Neural progenitor cell (in vitro differentiated cells): ENCODE measurements around the gene AP1AR. TPM values are rescaled to one million over a fixed set of nuclear protein-coding genes. Genes with fewer than 3 reads are reported as not detected.
"Not testable (repeated sequence)": the region's sequence is repeated elsewhere in the genome, so short reads cannot be mapped to it uniquely, and the experiment has no call there.

Source experiments
- DNase-seq: peaks from one replicate; pipeline ENCODE4 v3.0.0-alpha.2; 2016; ENCODE audit warnings: low spot score
- H2AFZ ChIP-seq: fragments of 200-600 bp; sonication (generic); replicated peaks from 2 replicates; pipeline ENCODE4 v1.6.1; 2016; ENCODE audit warnings: antibody characterized with exemption
- H3F3A ChIP-seq: fragments of 200-600 bp; sonication (generic); 2 replicates; pipeline ENCODE4 v1.6.1; 2016; ENCODE audit warnings: antibody characterized with exemption, low read depth
- H3K27ac ChIP-seq: fragments of 200-600 bp; sonication (generic); 2 replicates; pipeline ENCODE4 v1.5.1; 2016; ENCODE audit warnings: mild to moderate bottlenecking
- H3K27me3 ChIP-seq: fragments of 200-600 bp; sonication (generic); 2 replicates; pipeline ENCODE4 v1.6.1; 2016; ENCODE audit warnings: mild to moderate bottlenecking, moderate library complexity
- H3K36me3 ChIP-seq: fragments of 200-600 bp; sonication (generic); 2 replicates; pipeline ENCODE4 v1.5.1; 2016
- H3K4me1 ChIP-seq: fragments of 200-600 bp; sonication (generic); 2 replicates; pipeline ENCODE4 v1.6.1; 2016; ENCODE audit warnings: mixed run types
- H3K4me2 ChIP-seq: fragments of 200-600 bp; sonication (generic); 2 replicates; pipeline ENCODE4 v1.6.1; 2016
- H3K4me3 ChIP-seq: fragments of 200-600 bp; sonication (generic); 2 replicates; pipeline ENCODE4 v1.5.1; 2016
- H3K79me2 ChIP-seq: fragments of 200-600 bp; sonication (generic); 2 replicates; pipeline ENCODE4 v1.6.1; 2016; ENCODE audit warnings: low read depth
- H3K9ac ChIP-seq: fragments of 200-600 bp; sonication (generic); 2 replicates; pipeline ENCODE4 v1.6.1; 2016
- H3K9me3 ChIP-seq: fragments of 200-600 bp; sonication (generic); 2 replicates; pipeline ENCODE4 v1.5.1; 2016; ENCODE audit warnings: low read depth
- H4K20me1 ChIP-seq: fragments of 200-600 bp; sonication (generic); 2 replicates; pipeline ENCODE4 v1.6.1; 2016; ENCODE audit warnings: low read depth
- H3K27ac Mint-ChIP-seq: 3 replicates; pipeline ENCODE4 v1.8.0; 2021; ENCODE audit warnings: mixed read lengths
- H3K27me3 Mint-ChIP-seq: 2 replicates; pipeline ENCODE4 v1.8.0; 2022; ENCODE audit warnings: low read depth, mild to moderate bottlenecking, inconsistent platforms, moderate library complexity, mixed read lengths; ENCODE audit not compliant: insufficient read depth
- H3K36me3 Mint-ChIP-seq: 3 replicates; pipeline ENCODE4 v1.8.0; 2021; ENCODE audit warnings: mixed read lengths
- H3K4me1 Mint-ChIP-seq: 3 replicates; pipeline ENCODE4 v1.8.0; 2021; ENCODE audit warnings: mixed read lengths
- H3K4me3 Mint-ChIP-seq: 3 replicates; pipeline ENCODE4 v1.8.0; 2021; ENCODE audit warnings: mild to moderate bottlenecking, moderate library complexity, mixed read lengths
- H3K9me3 Mint-ChIP-seq: 3 replicates; pipeline ENCODE4 v1.8.0; 2020; ENCODE audit warnings: mixed read lengths
- CTCF ChIP-seq: fragments of 200-600 bp; sonication (generic); IDR thresholded peaks from 2 replicates; pipeline ENCODE4 v1.5.1; 2017; ENCODE audit warnings: antibody characterized with exemption, mild to moderate bottlenecking
- EZH2 ChIP-seq: fragments of 200-600 bp; sonication (generic); IDR thresholded peaks from 2 replicates; pipeline ENCODE4 v1.6.1; 2017; ENCODE audit warnings: antibody characterized with exemption, mild to moderate bottlenecking, moderate library complexity
- EZH2phosphoT487 ChIP-seq: fragments of 200-600 bp; sonication (generic); IDR thresholded peaks from 2 replicates; pipeline ENCODE4 v1.6.1; 2017; ENCODE audit warnings: antibody characterized with exemption
- total RNA-seq: library from RNA; depleted of rRNA; stranded (reverse); fragments of >200 nt; gene quantifications from 2 replicates; pipeline ENCODE4 v1.2.3, GENCODE V29; 2015; ENCODE audit warnings: low replicate concordance

The AP1AR gene
- total RNA-seq, 1 donor from 2014 or later, result 41.9 TPM

DNA sequence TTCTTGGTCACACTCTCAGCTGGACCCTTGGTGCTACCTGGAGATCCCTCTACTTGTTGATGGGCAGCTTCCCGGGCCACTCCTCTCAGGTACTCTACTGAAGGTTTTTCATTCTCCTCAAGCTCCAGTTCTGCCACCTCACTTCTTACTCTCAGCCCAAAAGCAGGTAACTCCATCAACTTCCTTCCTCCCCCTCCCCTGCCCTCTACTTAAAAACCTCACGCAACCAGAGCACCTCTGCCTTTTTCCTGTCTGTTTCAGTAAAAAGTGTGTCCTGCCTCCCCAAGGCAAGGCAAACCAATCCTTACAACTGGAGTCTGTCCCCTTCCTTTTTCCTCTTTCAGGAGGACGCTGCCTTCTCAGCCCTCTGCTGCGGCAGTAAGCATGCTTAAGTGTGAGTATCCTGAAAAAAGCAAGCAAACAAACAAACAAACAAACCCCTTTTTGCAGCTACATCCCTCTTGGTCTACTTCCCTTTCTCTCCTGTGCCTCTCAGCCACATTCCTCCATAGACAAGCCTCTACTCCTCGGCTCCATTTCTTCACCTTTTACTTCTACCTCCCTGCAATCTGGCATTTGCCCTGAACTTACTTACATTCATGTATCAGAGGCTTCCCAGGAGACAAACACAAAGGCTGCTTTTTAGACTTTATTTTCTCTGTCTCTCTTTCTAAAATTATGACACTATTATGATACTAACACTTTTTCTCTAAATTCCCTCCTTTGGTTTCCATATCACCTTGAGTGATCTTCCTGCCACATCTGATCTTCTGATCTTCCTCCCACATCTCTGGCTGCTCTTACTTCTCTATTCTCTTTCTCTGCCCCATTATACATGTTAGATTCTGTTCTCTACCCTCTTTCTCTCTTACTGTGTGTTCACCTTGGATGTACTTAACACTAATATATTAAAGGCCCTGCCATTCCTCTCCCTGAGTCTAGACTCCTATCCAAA, 71.0 kb downstream of the AP1AR start:
- TF ChIP-seq EZH2, result no peak
- no peak for TF ChIP-seq EZH2phosphoT487
- TF ChIP-seq CTCF, result no peak
- H3K27me3 Mint-ChIP-seq, result no peaks in the 10 kb centered on the region
- no peak for DNase-seq

DNA sequence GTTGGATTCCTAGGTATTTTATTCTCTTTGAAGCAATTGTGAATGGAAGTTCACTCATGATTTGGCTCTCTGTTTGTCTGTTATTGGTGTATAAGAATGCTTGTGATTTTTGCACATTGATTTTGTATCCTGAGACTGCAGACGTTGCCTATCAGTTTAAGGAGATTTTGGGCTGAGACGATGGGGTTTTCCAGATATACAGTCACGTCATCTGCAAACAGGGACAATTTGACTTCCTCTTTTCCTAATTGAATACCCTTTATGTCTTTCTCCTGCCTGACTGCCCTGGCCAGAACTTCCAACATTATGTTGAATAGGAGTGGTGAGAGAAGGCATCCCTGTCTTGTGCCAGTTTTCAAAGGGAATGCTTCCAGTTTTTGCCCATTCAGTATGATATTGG, 73.9 kb downstream of the AP1AR start:
- not testable (repeated sequence) for H3K36me3 ChIP-seq, H3K4me3 ChIP-seq, DNase-seq, H3K27me3 ChIP-seq, H4K20me1 ChIP-seq, H3K27ac ChIP-seq, H3K4me2 ChIP-seq, H3K9me3 ChIP-seq, H3F3A ChIP-seq, H3K9me3 Mint-ChIP-seq, H3K4me3 Mint-ChIP-seq, H2AFZ ChIP-seq, H3K36me3 Mint-ChIP-seq, H3K79me2 ChIP-seq, H3K27ac Mint-ChIP-seq, H3K9ac ChIP-seq, H3K27me3 Mint-ChIP-seq
- peaks cover 11% of the 10 kb centered on the region for H3K4me1 Mint-ChIP-seq
- peaks cover 17% of the 10 kb centered on the region for H3K4me1 ChIP-seq

More for the DNA sequence above, 71.0 kb downstream of the AP1AR start:
- no peaks in the 10 kb centered on the region for H3K4me1 ChIP-seq
- Mint-ChIP-seq H3K36me3 (no peaks in the 10 kb centered on the region), H3K9me3 (peaks cover 4% of the 10 kb centered on the region), H3K4me3 (no peak overlapping the region), H3K4me1 (no peaks in the 10 kb centered on the region), H3K27ac (no peak overlapping the region)
- no peak overlapping the region for H3K4me3 ChIP-seq
- no peaks in the 10 kb centered on the region for H3F3A ChIP-seq
- H3K9ac ChIP-seq, result no peak overlapping the region
- no peaks in the 10 kb centered on the region for H3K9me3 ChIP-seq
- H3K27me3 ChIP-seq, result no peaks in the 10 kb centered on the region
- no peak overlapping the region for H3K4me2 ChIP-seq
- no peaks in the 10 kb centered on the region for H3K79me2 ChIP-seq
- H3K27ac ChIP-seq, result no peak overlapping the region
- H4K20me1 ChIP-seq, result no peaks in the 10 kb centered on the region
- H3K36me3 ChIP-seq, result no peaks in the 10 kb centered on the region
- H2AFZ ChIP-seq, result peak overlapping the region; percentile 89

DNA sequence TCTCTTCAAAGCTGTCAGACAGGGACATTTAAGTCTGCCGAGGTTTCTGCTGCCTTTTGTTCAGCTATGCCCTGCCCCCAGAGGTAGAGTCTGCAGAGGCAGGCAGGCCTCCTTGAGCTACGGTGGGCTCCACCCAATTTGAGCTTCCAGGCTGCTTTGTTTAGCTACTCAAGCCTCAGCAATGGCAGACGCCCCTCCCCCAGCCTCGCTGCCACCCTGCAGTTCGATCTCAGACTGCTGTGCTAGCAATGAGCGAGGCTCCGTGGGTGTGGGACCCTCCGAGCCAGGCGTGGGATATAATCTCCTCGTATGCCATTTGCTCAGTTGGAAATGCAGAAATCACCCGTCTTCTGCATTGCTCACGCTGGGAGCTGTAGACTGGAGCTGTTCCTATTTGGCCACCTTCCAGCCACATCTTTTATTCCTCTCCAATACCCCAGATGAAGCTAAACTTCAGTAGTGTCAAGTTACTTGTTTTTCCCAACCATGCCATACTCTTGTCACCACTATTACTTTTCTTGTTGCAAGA, 77.7 kb downstream of the AP1AR start:
- peak overlapping the region; percentile 78 for H3K4me2 ChIP-seq
- DNase-seq, result peak; percentile 71
- Mint-ChIP-seq H3K4me3 (peak overlapping the region; percentile 45), H3K27ac (peak overlapping the region; percentile 88), H3K4me1 (peaks cover 13% of the 10 kb centered on the region)
- H2AFZ ChIP-seq, result peak overlapping the region; percentile 98
- H3K9me3 ChIP-seq, H3K79me2 ChIP-seq, H3K36me3 Mint-ChIP-seq, H3F3A ChIP-seq, H3K36me3 ChIP-seq, H4K20me1 ChIP-seq, H3K27me3 Mint-ChIP-seq, H3K27ac ChIP-seq, H3K9ac ChIP-seq, H3K27me3 ChIP-seq, H3K9me3 Mint-ChIP-seq: not testable (repeated sequence)
- H3K4me1 ChIP-seq, result peaks cover 17% of the 10 kb centered on the region
- peak overlapping the region; percentile 34 for H3K4me3 ChIP-seq
- peak; percentile 29 for TF ChIP-seq CTCF

DNA sequence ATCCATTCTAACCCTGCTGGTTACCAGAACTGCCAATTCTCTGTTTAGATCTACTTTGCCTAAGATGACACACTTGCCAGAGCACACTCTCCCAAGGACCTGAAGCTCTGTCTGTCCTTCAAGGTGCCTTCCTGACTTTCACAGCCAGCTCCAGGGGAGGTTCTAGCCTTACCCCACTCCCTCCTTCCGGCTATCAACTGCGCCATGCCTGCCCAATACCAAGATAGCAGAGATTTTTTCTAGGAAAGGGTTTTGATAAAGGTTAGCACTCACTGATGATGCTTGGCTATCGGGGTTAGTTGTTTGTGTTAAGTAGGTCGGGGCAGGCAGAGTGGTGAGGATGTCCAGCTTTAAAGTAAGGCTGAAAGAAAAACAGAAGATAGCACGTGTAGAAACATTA, 79.9 kb downstream of the AP1AR start:
- Histone ChIP-seq H4K20me1 (no peaks in the 10 kb centered on the region), H3K9me3 (no peaks in the 10 kb centered on the region), H3K27ac (no peak overlapping the region), H3K4me2 (no peak overlapping the region), H3K4me3 (no peak overlapping the region), H3K4me1 (peaks cover 17% of the 10 kb centered on the region), H2AFZ (no peak overlapping the region), H3F3A (peaks cover 5% of the 10 kb centered on the region), H3K79me2 (no peaks in the 10 kb centered on the region), H3K9ac (no peak overlapping the region), H3K27me3 (no peaks in the 10 kb centered on the region), H3K36me3 (no peaks in the 10 kb centered on the region)
- TF ChIP-seq EZH2, result no peak
- TF ChIP-seq EZH2phosphoT487, result no peak
- no peak for TF ChIP-seq CTCF
- peaks cover 2% of the 10 kb centered on the region for H3K27me3 Mint-ChIP-seq
- no peak for DNase-seq
- H3K9me3 Mint-ChIP-seq, result peaks cover 10% of the 10 kb centered on the region
- no peak overlapping the region for H3K4me3 Mint-ChIP-seq
- no peak overlapping the region for H3K27ac Mint-ChIP-seq
- no peaks in the 10 kb centered on the region for H3K36me3 Mint-ChIP-seq
- H3K4me1 Mint-ChIP-seq, result peaks cover 13% of the 10 kb centered on the region
